ENCODE measurements around the gene NCBP1. TPM values are rescaled to one million over a fixed set of nuclear protein-coding genes. Genes with fewer than 3 reads are reported as not detected.

The NCBP1 gene
- total and polyA plus RNA-seq, 9 of the 15 experiments (the other 6 are each of a cell fraction or from before 2014, with no cell fraction given) = 29.4 to 69.7 (median 57.5) TPM

DNA sequence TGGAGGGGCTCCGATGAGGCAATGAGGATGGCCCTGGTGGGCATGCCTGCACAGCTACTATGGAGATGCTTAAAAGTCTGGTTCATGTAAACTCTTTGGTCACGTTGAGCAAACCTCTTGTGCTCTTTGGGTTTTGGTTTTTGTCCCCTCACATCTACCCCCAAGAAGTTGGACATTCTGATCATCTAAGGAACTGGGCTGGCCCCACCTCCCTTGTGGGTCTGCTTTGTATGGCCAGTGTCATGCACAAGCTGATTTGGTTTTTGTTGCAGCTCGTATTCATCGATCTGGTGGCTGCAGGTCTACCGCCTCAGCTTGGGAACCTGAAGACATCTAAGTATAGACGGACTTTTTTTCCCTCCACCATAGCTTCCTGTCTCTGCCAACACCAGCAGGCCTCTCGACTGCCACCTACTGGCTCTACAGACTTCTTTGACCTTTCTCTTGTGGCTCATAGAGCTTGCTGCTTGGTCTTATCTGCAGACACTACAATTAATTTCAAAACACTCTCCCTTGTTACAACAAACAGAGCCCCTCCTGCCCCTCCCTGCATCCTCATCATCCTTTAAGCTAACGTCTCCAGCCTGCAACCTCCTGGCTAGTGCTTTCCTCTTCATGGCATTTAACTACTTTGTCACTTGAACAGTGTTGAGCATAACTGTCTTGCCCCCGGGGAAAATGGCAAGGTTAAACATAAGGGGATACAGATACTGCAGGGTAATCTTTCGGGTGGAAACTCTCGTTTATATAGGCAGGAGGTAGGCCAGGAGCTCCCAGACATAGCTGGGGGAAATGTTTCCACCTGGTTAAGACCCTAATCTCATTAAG is 34.9 kb upstream of the NCBP1 start:
- POLR2A ChIA-PET = interaction anchor here (0.6 to 1.6 kb wide), 10 partner anchors 10 to 137 kb away, joined by 3 to 10 read pairs (median 3); no protein-coding TSS in a partner anchor
- 20% methylated on average over 11 of the region's 11 CpGs for WGBS (ENCODE audit: insufficient coverage, low coverage, missing lambda C conversion rate)
- TF ChIP-seq, protein P1, sequence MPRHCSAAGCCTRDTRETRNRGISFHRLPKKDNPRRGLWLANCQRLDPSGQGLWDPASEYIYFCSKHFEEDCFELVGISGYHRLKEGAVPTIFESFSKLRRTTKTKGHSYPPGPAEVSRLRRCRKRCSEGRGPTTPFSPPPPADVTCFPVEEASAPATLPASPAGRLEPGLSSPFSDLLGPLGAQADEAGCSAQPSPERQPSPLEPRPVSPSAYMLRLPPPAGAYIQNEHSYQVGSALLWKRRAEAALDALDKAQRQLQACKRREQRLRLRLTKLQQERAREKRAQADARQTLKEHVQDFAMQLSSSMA (CRISPR knock-in tag; IDR thresholded peaks at IDR 0.05) = 0 out of 2 replicates have a peak, but pooled peaks have one; percentile 44
- TF ChIP-seq HLTF (IDR thresholded peaks at IDR 0.05) = no peak
- TF ChIP-seq ZNF436 (CRISPR knock-in tag; IDR thresholded peaks at IDR 0.05) = no peak
- 0 out of 2 replicates have a peak, but pooled peaks have one; percentile 24 for TF ChIP-seq SP1 (CRISPR knock-in tag; IDR thresholded peaks at IDR 0.05)
- TF ChIP-seq, protein P2, sequence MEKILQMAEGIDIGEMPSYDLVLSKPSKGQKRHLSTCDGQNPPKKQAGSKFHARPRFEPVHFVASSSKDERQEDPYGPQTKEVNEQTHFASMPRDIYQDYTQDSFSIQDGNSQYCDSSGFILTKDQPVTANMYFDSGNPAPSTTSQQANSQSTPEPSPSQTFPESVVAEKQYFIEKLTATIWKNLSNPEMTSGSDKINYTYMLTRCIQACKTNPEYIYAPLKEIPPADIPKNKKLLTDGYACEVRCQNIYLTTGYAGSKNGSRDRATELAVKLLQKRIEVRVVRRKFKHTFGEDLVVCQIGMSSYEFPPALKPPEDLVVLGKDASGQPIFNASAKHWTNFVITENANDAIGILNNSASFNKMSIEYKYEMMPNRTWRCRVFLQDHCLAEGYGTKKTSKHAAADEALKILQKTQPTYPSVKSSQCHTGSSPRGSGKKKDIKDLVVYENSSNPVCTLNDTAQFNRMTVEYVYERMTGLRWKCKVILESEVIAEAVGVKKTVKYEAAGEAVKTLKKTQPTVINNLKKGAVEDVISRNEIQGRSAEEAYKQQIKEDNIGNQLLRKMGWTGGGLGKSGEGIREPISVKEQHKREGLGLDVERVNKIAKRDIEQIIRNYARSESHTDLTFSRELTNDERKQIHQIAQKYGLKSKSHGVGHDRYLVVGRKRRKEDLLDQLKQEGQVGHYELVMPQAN (IDR thresholded peaks at IDR 0.05; ENCODE audit: borderline replicate concordance) = no peak
- TF ChIP-seq, protein P3, sequence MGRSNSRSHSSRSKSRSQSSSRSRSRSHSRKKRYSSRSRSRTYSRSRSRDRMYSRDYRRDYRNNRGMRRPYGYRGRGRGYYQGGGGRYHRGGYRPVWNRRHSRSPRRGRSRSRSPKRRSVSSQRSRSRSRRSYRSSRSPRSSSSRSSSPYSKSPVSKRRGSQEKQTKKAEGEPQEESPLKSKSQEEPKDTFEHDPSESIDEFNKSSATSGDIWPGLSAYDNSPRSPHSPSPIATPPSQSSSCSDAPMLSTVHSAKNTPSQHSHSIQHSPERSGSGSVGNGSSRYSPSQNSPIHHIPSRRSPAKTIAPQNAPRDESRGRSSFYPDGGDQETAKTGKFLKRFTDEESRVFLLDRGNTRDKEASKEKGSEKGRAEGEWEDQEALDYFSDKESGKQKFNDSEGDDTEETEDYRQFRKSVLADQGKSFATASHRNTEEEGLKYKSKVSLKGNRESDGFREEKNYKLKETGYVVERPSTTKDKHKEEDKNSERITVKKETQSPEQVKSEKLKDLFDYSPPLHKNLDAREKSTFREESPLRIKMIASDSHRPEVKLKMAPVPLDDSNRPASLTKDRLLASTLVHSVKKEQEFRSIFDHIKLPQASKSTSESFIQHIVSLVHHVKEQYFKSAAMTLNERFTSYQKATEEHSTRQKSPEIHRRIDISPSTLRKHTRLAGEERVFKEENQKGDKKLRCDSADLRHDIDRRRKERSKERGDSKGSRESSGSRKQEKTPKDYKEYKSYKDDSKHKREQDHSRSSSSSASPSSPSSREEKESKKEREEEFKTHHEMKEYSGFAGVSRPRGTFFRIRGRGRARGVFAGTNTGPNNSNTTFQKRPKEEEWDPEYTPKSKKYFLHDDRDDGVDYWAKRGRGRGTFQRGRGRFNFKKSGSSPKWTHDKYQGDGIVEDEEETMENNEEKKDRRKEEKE (IDR thresholded peaks at IDR 0.05; ENCODE audit: borderline replicate concordance in 1 of 2, control insufficient read depth in 1 of 2, low read depth in 2 of 2, low read length in 1 of 2) = no peak
- TF ChIP-seq, protein P4, sequence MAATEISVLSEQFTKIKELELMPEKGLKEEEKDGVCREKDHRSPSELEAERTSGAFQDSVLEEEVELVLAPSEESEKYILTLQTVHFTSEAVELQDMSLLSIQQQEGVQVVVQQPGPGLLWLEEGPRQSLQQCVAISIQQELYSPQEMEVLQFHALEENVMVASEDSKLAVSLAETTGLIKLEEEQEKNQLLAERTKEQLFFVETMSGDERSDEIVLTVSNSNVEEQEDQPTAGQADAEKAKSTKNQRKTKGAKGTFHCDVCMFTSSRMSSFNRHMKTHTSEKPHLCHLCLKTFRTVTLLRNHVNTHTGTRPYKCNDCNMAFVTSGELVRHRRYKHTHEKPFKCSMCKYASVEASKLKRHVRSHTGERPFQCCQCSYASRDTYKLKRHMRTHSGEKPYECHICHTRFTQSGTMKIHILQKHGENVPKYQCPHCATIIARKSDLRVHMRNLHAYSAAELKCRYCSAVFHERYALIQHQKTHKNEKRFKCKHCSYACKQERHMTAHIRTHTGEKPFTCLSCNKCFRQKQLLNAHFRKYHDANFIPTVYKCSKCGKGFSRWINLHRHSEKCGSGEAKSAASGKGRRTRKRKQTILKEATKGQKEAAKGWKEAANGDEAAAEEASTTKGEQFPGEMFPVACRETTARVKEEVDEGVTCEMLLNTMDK (IDR thresholded peaks at IDR 0.05; ENCODE audit: borderline replicate concordance, insufficient read depth, low read depth, low read length, poor library complexity, severe bottlenecking) = peak; percentile 18
- 0 out of 2 replicates have a peak, but pooled peaks have one; percentile 45 for TF ChIP-seq ZNF511 (CRISPR knock-in tag; IDR thresholded peaks at IDR 0.05)
- TF ChIP-seq TEAD1 (CRISPR knock-in tag; IDR thresholded peaks at IDR 0.05) = 0 out of 4 replicates have a peak, but pooled peaks of 1 of the 2 experiments have one; percentile 32
- 0 out of 2 replicates have a peak, but pooled peaks have one; percentile 18 for TF ChIP-seq RHOXF2B (CRISPR knock-in tag; conservative IDR thresholded peaks at IDR 0.05)

More for the DNA sequence above, 34.9 kb upstream of the NCBP1 start:
- no TSS peak for BruUV-seq (replicated peaks)
- in situ Hi-C loops (cut with MboI) (no loop called here), intact Hi-C loops (cut with micrococcal nuclease) (loop anchor here (1.0 to 5.0 kb wide), 2 partner anchors 130 to 741 kb away; no protein-coding TSS in a partner anchor)
- ATAC-seq = peak; percentile 96
- peak; percentile 87 for FAIRE-seq
- Histone ChIP-seq H3K9me1 (ENCODE audit: control insufficient read depth, insufficient read depth, low read length) (peaks cover 3% of the 10 kb centered on the region), H3K79me2 (ENCODE audit: control insufficient read depth, insufficient read depth, low read length) (no peaks in the 10 kb centered on the region), H3K4me3 (no peak overlapping the region), H3K9ac (ENCODE audit: insufficient read depth in 1 of 2, low read depth in 2 of 2, low read length in 2 of 2) (no peak overlapping the region), H3K27ac (ENCODE audit: extremely low read depth, low read depth, low read length) (no peak overlapping the region), H4K20me1 (replicated peaks; ENCODE audit: control insufficient read depth, insufficient read depth, low read length) (no peaks in the 10 kb centered on the region), H3K4me1 (replicated peaks in 1 of 2; ENCODE audit: control insufficient read depth in 2 of 2, insufficient read depth in 2 of 2, low read length in 2 of 2) (peaks cover 0 to 6% of the 10 kb centered on the region in 2 experiments; a peak in 3 of 5 replicates), H3K27me3 (ENCODE audit: control insufficient read depth in 2 of 2, insufficient read depth in 2 of 2, low read length in 2 of 2) (no peaks in the 10 kb centered on the region), H2AFZ (ENCODE audit: low read depth, low read length) (no peak overlapping the region), H3K36me3 (ENCODE audit: control insufficient read depth, insufficient read depth, low read length) (peaks cover 69% of the 10 kb centered on the region), H3K4me2 (ENCODE audit: insufficient read depth, low read length) (no peak overlapping the region), H3K9me3 (replicated peaks; ENCODE audit: control insufficient read depth, insufficient read depth, low read depth, low read length) (no peaks in the 10 kb centered on the region)
- CTCF ChIA-PET (ENCODE audit: low intra/inter-chr PET ratio) = interaction anchor here (1.2 to 2.1 kb wide), 3 partner anchors 17 to 130 kb away, joined by 3 to 24 read pairs (median 10); no protein-coding TSS in a partner anchor
- peak; percentile 56 to 84 (median 63) for DNase-seq (ENCODE audit: extremely low read depth in 1 of 4, low spot score in 3 of 4)
